Central memory CD4-positive, alpha-beta T cell (primary cell): Measurements from ENCODE around the gene ICA1.
"Not testable (repeated sequence)": the region's sequence is repeated elsewhere in the genome, so short reads cannot be mapped to it uniquely, and the experiment has no call there.

Source experiments
- DNase-seq: peaks from one replicate; pipeline ENCODE4 v3.0.0; 2022

ICA1 gene

DNA sequence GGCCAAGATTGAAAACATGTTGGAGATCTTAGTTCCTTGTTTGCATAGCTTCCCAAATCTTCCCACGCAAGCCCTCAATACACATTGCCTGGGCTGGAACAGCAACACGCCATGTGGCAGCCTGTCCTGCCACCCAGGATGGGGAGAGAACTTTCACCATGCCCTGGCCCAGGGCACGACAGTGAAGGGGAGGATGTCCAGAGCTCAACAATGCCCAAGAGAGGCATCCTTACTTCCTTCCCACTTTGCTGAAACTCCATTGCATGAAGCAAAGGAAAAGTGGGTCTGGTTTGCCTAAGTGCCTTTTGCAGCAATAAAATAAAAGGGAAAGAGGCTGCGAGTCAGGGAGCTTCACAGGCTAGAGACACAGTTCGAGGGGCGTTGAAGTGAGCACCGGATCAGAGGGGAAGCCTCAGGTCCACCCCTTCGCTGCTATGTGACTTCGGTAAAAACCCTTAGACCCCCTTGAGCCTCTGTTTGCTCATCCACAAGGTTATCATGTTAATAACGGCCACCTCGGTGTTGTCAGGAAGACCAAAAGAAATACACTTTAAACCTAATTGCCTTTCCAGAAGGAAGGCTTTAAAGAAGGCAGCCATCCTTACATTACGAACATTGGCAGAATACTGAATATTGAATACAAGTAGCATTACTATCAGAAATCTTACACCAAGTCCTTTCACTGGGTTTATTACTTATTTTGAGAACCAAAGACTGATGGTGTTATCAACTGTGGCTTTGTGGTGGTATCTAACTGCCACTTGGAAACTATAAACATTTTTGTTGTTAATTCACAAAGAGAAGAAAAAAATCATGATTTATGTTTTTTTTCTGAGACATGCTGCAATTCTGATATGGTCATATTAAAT is 133.3 kb downstream of the ICA1 start:
- no peak for DNase-seq

GRCh38 chr7:8126601-8127167 is 135.3 kb downstream of the ICA1 start:
- DNase-seq, result no peak

DNA sequence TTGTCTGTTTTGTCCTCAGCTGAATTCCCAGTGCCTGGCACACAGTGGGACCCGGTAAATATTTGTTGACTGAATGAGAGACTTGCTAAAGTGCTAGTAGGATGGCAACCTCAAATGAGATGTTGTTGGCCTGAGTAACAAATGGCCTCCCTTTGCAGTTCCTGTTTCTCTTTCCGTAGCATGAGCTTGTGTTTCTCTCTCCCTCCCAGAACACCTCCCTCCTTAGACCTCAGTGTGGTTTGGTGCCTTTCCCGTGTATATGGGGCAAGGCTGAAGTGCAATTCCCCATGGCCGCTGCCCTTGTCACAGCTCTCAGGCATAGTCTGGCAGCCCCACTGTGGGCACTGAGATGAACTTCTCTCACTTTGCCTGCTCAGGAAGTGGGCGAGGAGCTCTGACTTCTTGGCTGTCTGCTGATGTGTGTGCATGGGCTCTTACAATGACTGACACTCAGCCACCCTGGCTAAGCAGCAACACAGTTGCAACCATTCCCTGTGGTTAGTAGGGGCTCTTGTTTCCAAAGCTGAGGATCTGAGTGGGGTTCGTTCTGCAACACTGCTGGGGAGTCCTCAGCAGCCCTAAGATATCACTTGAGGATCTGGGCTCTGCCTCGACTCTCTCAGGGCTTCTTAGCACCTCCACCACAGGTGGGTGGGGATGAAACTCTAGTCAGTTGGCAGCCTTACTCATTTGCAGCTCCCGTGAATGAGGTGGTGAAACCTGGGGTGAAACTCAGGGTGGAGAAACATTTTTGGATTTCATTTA is 136.1 kb downstream of the ICA1 start:
- DNase-seq, result peak; percentile 86

- no peak for DNase-seq
These were observed 140.7 kb downstream of the ICA1 start for GRCh38 chr7:8121243-8121642.

DNA sequence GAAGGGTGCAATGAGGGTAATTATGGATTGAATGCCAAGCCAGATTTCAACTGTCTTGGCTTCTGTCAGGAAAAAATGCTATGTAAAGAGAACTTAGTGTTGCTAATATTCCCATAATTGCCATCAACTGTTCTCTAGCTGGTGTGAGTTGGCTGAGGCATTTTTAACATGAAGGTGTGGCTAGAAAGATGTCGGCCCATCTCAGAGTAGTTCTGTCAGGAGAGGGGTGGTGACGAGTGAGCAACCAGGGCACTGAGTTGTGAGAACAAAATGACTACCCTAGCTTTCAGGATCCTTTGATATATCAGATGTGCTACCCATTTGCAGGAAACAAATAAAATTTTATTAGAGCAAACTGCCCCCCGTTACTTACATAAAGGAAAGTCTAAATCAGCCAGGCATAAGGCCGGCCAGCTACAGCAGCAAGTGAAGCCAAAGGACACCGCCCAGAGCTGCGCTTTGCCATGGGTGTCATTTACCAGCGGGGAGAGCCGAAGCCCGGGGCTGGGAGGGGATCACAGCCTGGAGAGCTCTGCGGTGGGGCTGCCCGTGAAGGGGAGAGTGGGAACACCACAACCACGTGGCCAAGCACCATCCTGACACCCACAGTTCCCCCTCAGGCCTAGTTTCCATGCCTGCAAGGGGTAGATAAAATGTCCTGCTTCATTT is 141.4 kb downstream of the ICA1 start:
- DNase-seq, result no peak

DNA sequence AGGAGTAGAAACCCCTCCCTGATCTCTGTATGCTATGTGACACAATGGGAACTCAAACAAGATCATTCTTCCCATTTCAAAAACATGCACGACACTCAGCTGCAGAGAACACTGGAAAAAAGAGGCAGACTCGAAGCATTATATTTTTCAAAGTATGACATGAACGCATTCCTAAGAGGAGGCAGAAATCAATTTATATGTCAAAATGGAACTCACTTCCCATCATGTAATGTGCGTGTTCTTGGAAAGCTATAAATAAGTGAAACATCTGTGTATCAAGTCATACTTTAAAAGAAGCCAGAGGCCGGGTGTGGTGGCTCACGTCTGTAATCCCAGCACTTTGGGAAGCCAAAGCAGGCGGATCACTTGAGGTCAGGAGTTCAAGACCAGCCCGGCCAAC is 142.7 kb downstream of the ICA1 start:
- no peak for DNase-seq

- no peak for DNase-seq
These were observed 144.8 kb downstream of the ICA1 start for GRCh38 chr7:8117195-8117594.

DNA sequence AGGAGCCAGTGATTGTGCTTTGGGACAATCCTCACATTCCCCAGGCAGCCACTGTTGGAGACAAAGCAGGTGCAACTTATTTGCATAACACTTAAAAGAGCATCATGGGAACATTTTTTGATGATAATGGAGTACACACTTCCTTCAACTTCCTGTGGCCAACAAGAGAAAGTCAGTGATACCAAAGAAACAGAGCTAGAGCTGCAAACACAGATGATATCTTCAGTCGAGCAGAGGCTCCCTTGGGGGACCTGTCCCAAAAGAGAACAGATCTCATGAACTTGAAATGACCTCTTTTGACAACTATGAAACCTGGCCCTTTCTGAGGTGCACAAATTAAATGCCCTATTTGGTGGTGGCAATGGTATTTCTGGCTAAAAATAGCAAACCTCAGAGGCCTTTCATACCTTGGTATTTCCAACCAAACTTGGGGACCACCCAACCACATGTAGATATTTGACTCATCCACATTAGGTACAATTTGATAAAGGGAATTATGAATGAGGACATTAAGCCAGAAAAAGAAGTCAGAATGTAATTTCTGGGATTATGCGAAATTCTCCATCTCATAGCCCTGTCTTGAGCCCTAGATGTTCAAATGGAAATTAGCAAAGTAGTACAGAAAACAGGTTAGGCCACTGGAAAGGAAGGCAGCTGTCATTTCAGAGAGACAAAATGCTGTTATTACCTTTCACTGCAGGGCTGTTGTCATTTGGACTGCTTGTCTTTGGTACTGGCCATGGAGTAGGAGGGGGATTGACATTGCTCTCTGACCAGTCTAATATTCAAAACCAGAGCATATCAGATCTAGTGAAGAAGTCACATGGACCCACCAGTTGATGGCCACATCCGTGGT is 146.2 kb downstream of the ICA1 start:
- no peak for DNase-seq

- no peak for DNase-seq
These were observed 147.8 kb downstream of the ICA1 start for GRCh38 chr7:8114175-8114574.

- no peak for DNase-seq
These were observed 148.8 kb downstream of the ICA1 start for GRCh38 chr7:8113184-8113583.

- no peak for DNase-seq
These were observed 149.3 kb downstream of the ICA1 start for GRCh38 chr7:8112685-8113084.

DNA sequence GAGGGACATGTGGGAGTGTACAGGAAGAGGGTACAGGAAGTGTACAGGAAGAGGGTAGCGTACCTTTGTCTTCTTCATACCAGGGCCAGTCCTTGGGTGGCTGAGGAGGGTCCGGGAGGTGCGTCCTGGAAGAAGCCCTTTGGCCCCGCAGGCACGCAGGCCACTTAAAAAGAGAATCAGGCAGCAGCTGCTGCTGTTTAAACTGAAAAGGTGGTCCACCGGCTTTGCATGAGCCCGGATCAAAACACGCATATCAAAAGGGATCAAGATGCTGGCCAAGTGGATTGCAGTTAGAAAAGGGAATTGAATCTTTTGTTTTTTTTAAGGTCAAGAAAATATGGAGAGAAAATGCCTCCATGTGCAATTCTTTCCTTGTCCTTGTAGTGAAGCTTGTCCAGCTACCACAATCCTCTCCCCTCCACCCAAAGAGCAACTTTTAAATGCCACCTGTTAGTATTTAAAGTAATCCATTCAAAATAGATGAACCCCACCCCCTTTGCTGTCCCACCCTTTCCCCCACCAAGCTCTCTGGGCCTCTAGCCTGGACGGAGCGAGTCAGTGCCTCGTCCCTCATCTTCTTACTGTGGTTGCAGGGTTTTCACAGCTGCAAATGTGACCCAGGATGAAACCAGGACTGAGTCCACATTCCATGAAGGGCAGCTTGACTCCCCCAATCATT is 150.5 kb downstream of the ICA1 start:
- no peak for DNase-seq

GRCh38 chr7:8109196-8110022 is 152.6 kb downstream of the ICA1 start:
- DNase-seq, result no peak

DNA sequence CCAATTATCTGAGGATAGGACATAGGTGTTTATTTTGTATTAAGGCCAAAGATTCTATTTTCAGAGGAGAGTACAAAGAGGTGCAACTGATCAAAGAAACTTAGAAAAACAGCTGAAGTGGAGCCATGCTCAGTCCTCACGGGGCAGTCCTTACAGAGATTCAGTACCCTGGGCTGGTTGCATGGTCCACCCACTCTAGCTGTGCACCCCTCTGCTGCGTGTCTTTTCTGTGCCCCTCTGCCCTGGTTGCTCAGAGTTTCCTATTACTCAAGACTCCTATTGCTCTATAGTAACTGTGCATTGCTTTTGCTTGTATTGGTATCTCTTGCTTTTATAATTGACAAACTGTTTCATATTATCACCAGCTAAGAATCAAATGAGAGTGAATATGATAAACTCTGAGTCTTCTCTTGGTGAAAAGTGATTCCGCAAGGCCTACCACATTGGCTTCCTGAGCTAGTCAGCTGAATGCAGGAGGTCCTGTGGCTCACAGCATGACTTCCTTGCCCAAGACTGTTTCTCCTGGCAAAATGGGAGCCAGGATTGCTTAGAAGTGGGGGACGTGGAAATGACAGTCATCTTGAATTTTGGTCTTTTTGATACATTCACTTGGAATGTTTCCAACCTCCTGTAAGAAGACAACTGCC is 156.4 kb downstream of the ICA1 start:
- no peak for DNase-seq

GRCh38 chr7:8103282-8103681 is 158.7 kb downstream of the ICA1 start:
- no peak for DNase-seq

DNA sequence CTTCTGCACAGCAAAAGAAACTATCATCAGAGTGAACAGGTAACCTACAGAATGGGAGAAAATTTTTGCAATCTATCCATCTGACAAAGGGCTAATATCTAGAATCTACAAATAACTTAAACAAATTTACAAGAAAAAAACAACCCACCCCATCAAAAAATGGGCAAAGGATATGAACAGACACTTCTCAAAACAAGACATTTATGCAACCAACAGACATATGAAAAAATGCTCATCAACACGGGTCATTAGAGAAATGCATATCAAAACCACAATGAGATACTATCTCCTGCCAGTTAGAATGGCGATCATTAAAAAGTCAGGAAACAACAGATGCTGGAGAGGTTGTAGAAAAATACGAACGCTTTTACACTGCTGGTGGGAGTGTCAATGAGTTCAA is 160.7 kb downstream of the ICA1 start:
- DNase-seq, result not testable (repeated sequence)

DNA sequence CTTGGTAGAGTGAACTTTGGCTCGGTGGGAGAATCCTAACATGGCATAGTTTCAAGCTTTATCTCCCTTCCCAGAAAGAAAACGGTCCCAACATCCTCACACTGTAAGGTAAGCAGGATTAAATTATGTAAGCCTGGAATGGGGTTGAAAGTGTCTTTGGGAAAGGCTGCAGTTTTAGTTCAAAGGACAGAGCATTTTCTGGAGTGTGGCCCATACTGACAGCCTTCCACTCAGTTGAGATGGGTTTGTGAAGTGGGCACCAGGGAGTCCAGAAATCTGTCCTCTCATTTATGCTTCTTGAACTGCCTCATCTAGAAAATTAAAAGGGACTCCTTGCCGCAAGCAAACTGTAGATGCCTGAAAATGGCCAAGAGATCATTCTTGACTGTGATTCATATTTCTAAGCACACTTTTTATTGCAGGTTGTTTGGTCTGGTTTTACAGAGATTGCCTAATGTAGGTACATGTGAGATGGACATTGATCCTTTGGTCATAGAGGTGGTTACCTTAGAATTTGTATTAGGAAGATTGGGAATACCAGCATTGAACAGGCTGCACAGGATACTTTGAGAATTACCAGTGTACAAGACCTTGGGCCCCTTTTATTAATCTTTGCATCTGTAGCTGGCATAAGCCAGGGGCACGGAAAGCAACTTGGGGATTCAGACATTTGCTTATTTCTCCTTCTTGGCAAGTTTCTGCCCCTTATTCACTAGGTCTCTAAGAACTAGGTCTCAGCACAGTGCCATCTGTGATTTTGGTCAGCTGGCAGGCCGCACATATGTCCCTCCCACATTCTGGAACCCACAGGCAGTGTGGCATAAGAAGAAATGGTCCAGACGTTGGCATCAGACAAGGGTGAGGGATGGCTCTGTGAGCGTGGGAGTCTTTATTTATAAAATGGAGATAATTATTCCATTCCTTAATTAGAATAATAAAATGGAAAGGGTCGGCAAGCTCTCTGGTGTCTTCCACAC is 167.5 kb downstream of the ICA1 start:
- no peak for DNase-seq

- no peak for DNase-seq
These were observed 169.8 kb downstream of the ICA1 start for GRCh38 chr7:8092140-8092539.
